Liver (tissue), 3 donors: ENCODE measurements around the gene BECN2.

Experiments
- SP1 ChIP-seq: IDR thresholded peaks from 2 replicates; pipeline ENCODE4 v1.6.1; 2018; ENCODE audit warnings: antibody characterized with exemption, mild to moderate bottlenecking
- TF ChIP-seq, protein P1 (sequence below): fragments of 150-350 bp; IDR thresholded peaks from 2 replicates; pipeline ENCODE4 v1.5.1; 2017; ENCODE audit warnings: improper control_type of control experiment, low read depth, low read length; ENCODE audit not compliant: missing input control
- donor health status: healthy.
- donor health status: healthy.

DNA sequence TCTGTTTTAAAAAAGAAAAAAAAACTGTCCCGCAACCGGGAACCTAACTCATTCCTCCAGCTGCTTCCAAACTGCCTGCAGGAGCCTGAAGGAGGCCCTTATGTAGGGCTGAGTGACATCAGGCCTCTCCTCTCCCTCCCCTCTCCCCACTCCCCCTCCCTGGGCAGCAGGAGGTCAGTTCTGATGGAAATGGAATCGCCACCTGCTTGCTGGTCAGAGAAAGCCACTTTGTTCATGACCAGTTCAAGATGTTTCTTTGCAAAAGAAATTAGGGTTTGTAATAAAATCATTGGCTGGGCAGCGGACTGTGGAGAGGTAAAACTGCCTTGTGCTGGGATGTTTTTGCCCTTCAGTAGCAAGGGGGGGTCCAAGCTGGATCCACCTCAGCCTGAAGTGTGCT is 41.5 kb downstream of the BECN2 start, which contains the start of gene MAP1LC3C:
- TF ChIP-seq, protein P1, sequence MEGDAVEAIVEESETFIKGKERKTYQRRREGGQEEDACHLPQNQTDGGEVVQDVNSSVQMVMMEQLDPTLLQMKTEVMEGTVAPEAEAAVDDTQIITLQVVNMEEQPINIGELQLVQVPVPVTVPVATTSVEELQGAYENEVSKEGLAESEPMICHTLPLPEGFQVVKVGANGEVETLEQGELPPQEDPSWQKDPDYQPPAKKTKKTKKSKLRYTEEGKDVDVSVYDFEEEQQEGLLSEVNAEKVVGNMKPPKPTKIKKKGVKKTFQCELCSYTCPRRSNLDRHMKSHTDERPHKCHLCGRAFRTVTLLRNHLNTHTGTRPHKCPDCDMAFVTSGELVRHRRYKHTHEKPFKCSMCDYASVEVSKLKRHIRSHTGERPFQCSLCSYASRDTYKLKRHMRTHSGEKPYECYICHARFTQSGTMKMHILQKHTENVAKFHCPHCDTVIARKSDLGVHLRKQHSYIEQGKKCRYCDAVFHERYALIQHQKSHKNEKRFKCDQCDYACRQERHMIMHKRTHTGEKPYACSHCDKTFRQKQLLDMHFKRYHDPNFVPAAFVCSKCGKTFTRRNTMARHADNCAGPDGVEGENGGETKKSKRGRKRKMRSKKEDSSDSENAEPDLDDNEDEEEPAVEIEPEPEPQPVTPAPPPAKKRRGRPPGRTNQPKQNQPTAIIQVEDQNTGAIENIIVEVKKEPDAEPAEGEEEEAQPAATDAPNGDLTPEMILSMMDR = no peak
- no peak for TF ChIP-seq SP1
